ENCODE measurements around the gene CD109.

DNA sequence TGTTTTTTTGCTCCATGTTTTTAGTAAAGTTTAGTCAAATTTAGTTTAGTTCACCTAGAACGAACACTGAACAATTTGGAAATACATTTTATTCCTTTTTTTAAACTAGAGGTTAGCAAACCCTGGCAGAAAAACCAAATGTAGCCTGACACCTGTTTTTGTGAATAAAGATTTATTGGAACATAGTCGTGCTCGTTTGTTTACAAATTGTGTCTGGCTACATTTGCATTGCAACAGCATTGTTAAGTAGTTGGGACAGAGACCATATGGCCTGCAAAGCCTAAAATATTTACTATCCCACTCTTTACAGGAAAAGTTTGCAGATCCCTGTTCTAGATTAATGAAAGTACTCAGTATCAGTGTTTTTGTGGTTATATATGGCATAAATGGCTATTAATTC, 56.9 kb downstream of the CD109 start:
- TF ChIP-seq, protein P1, sequence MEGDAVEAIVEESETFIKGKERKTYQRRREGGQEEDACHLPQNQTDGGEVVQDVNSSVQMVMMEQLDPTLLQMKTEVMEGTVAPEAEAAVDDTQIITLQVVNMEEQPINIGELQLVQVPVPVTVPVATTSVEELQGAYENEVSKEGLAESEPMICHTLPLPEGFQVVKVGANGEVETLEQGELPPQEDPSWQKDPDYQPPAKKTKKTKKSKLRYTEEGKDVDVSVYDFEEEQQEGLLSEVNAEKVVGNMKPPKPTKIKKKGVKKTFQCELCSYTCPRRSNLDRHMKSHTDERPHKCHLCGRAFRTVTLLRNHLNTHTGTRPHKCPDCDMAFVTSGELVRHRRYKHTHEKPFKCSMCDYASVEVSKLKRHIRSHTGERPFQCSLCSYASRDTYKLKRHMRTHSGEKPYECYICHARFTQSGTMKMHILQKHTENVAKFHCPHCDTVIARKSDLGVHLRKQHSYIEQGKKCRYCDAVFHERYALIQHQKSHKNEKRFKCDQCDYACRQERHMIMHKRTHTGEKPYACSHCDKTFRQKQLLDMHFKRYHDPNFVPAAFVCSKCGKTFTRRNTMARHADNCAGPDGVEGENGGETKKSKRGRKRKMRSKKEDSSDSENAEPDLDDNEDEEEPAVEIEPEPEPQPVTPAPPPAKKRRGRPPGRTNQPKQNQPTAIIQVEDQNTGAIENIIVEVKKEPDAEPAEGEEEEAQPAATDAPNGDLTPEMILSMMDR (IDR thresholded peaks at IDR 0.05): no peak
- TF ChIP-seq POLR2A (IDR thresholded peaks at IDR 0.05): no peak
